ENCODE measurements around the gene CILP2.

The CILP2 gene

DNA sequence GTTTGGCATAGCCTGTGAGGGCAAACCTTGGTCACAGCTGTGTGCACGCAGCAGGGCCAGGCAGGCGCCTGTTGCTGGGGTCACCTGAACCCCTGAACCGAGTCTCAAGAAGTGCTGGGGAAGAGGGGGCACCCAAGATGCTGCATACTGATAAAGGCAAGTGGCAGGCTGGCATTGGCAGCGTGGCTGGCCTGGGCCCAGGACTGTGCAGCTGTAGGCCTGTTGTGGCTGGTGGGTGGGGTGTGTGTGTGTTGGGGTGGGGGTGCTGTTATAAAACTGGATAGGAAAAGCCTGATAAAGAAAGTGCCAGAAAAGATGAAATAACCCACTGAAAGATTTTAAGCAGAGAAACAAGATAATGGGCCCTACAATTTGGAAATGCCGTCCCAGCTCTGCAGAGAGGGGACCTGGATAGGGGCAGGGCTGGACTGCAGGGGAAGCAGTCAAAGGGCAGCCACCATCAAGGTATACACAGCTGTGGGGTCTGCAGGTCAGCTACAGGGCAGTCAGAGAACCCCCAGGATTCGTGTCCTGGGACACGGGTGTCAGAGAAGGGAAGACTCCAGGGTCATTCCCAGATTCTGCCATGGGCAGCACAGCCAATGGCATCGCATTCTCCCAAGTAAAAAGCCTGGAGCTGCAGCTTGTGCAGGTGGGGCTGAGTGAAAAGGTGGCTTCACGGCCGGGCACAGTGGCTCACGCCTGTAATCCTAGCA is 33.2 kb downstream of the CILP2 start:
- no peak for DNase-seq

- DNase-seq = no peak
These were observed 37.3 kb downstream of the CILP2 start for GRCh38 chr19:19575411-19575810.

- peak; percentile 95 to 99 for DNase-seq
These were observed 40.2 kb downstream of the CILP2 start for GRCh38 chr19:19578252-19578651.

DNA sequence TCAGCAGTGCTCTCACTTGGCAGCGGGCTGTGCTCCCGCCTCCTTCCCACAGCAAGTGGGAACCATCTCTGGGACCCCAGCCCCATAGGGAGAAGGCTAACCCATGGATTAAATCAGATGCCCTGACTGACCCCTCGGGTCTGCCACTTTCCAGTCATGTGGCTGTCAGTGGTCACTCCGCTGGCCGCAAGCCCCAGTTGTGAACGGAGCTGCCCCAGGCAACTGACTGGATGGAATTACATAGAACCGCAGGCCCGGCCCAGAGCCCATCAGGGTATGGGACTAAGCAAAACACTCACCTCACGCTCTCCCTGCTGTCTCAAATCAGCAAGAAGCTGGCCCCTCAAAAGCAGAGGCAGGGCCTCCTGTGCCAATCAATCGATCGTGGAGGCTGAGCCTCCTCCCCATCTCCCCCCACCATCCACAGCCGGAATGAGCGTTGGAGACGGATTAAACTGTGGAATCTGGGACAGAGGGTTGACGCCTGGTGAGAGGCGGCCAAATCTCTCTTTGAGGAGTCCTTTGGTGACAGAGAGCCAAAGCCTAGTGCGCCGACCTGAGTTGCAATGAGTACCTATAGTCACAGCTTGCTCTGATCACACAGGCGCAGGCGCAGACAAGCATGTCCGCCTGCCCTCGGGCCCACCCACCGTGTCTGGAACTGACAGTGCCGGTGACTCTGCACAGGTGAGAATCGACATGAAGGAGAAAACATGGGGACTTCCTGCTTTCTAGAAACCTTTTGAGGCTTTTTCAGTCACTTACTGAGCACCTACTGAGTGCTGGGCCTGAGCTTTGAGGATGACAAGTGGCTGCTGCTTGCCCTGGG is 41.7 kb downstream of the CILP2 start:
- no peak for DNase-seq

DNA sequence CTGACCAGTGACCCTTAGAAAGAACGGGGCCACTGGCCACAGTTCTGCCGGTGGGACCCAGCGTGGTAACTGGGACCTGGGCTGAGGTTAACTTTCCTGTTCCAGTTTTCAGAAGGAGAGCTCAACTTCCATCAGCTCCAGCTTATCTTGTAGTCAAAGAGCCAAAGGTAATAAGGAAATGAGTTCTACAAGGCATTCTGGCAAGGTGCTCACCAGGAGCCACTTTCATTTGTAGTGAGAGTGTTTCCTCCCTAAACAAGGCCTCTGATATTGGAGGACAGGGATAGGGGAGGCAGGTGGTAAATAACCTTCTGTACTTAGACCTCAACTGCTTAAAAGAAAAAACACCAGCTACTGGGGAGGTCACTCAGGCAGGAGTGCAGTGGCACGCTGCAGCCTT is 42.4 kb downstream of the CILP2 start:
- no peak for DNase-seq

DNA sequence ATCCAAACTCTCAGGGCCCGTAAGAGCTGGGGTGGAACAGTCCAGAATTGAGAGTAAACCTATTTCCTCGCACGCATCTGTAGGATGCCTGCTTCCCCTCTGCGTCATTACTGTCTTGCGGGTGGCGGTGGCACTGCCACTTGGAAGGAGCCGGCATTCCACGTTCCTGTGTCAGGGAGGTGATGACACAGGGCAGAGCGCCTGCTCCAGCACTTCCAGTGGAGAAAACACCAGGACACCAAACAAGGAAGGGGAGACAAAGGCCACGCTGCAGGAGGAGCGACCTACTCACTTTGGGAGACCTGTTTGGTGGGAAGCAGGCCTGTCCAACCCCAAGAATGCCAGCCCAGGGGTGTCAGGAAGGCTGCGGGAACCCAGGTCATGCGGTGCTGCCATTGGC is 43.3 kb downstream of the CILP2 start:
- no peak for DNase-seq

- no peak for DNase-seq
These were observed 44.4 kb downstream of the CILP2 start for GRCh38 chr19:19582471-19582870.

DNA sequence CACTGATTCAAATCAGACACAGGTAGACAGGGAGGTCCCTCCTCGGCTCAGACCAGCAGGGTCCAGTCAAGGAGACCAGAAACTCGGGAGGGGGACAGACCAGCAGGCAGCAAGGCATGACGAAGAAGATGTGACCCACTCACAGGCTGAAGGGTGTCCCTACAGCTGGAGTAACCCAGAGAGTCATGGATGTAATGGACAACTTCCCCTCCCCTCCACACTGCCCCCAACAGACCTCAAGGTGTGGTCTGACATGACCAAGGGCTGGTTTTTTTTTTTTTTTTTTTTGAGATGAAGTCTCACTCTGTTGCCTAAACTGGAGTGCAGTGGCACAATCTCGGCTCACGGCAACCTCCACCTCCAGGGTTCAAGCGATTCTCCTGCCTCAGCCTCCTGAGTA is 46.3 kb downstream of the CILP2 start:
- no peak for DNase-seq

GRCh38 chr19:19587771-19588170 is 49.7 kb downstream of the CILP2 start:
- peak; percentile 50 to 71 for DNase-seq

GRCh38 chr19:19588546-19588945 is 50.5 kb downstream of the CILP2 start:
- no peak for DNase-seq

- no peak for DNase-seq
These were observed 53.2 kb downstream of the CILP2 start for GRCh38 chr19:19591133-19591825.

DNA sequence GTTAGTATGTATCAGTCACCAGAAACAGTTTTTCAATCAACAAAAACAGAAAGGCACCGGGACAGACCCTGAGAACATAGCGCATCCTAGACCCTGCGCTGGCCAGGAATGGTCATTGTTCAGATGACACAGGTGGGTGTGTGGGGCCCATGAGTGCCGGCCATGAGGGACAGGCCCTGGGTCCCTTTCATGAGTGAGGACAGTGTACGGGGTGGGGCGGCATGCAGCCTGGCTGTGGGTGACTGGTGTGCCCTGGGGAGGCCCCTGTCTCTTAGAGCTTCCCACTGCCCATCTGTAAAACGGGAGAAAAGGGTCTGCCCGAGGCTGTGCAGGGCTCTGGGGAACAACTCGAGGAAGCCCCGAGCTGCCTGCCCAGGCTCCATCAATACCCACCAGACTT is 54.6 kb downstream of the CILP2 start:
- no peak for DNase-seq

- DNase-seq = no peak
These were observed 56.3 kb downstream of the CILP2 start for GRCh38 chr19:19594381-19594780.

DNA sequence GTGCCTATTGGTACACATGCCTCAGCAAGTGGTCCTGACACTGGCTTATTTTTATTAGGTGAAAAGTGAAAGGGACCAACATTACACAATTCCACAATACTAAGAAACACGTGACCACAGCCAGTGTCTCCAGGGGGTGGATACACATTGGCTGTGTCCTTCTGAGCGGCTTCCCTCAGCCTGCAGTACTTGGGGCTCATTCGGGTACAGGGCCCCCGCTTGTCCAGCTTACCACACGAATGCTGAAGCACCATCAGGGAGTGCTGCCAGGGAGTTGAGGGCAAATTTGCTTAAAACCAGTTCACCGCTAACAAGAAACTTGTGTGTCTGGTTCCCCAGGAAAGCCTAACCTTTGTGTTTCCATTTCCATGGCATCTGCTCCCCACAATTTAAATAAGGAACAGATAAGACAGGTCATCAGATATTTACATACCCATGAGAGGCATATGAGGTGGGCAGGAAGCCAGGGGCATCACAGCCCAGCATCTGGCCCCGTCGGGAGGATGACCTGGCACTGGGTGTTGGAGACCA is 57.2 kb downstream of the CILP2 start:
- DNase-seq = peak in 1 of 2 experiments; percentile 68
